Adrenal gland (tissue), 5 donors: ENCODE data around the gene IKBIP.

Experiments used
- POLR2A ChIP-seq, 2 donors: fragments of 450-650 bp; IDR thresholded peaks; one replicate each; pipeline ENCODE4 v1.6.1; 2017; ENCODE audit warnings: antibody characterized with exemption in 2 of 2, mild to moderate bottlenecking in 2 of 2, moderate library complexity in 1 of 2
- TF ChIP-seq, protein P1 (sequence below), 6 experiments: fragments of 450-650 bp in 4 of 6; fragments of 200-600 bp in 2 of 6; sonication (generic) in 1 of 6; IDR thresholded peaks; 1 replicate in 5 of 6; 2 replicates in 1 of 6; pipeline versions ENCODE4 v1.5.1 to v1.8.0; 2016 to 2021; ENCODE audit warnings: antibody characterized with exemption in 6 of 6, mild to moderate bottlenecking in 2 of 6, moderate library complexity in 1 of 6
- donor health status: DM: no; HTN: no; CAD: no.

DNA sequence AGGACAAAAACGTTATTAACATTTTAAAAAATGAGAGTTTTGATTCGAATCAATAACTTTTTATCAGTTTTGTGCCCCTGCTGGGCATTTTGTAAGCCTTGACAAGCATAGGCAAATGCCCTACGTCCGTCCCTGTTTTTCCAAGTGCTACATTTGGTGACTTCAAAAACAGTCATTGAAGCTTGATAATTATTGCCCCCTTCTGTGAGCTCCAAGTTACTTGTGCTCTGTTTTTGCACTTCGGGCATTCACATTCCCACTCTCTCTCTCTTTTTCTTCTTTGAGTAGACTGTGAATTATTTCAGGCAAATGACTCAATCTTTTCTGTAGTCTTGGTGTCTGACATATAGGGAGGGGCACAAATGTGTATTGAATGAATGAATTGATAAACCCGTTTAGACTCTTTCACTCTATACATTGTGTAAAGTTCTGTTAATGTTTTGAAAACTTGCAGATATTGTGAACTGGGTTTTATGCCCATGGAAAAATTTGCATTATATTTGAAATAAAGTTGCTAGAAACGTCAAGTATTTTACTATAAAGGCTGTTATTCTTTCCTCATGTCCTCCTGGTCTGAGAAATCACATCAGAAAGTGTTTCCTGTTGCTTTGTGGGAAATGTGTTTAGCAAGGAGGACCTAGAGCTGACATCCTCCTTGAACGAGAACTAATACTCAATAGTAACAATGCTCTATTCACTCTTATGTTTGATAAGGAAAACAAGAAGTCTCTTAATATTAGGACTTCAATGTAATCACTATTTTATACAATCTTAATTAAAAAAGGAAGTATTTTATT lies 1.9 kb upstream of the IKBIP start:
- TF ChIP-seq, protein P1, sequence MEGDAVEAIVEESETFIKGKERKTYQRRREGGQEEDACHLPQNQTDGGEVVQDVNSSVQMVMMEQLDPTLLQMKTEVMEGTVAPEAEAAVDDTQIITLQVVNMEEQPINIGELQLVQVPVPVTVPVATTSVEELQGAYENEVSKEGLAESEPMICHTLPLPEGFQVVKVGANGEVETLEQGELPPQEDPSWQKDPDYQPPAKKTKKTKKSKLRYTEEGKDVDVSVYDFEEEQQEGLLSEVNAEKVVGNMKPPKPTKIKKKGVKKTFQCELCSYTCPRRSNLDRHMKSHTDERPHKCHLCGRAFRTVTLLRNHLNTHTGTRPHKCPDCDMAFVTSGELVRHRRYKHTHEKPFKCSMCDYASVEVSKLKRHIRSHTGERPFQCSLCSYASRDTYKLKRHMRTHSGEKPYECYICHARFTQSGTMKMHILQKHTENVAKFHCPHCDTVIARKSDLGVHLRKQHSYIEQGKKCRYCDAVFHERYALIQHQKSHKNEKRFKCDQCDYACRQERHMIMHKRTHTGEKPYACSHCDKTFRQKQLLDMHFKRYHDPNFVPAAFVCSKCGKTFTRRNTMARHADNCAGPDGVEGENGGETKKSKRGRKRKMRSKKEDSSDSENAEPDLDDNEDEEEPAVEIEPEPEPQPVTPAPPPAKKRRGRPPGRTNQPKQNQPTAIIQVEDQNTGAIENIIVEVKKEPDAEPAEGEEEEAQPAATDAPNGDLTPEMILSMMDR (IDR thresholded peaks at IDR 0.05) = peak in 3 of 6 experiments; percentile 3 to 21 (median 4)
- TF ChIP-seq POLR2A (IDR thresholded peaks at IDR 0.05) = no peak
